HepG2 (cell line): Measurements from ENCODE around the gene MUC13. TPM values are rescaled to one million over a fixed set of nuclear protein-coding genes. Genes with fewer than 3 reads are reported as not detected.
A peak's percentile ranks its signal among the peaks of the same experiment; 100 is the strongest.

Source experiments
- ARID5B ChIP-seq: IDR thresholded peaks from 2 replicates; pipeline ENCODE4 v1.4.0; 2020; ENCODE audit warnings: mild to moderate bottlenecking, missing genetic modification reagents
- ATAD3A ChIP-seq: sonication (generic); formaldehyde crosslinking; IDR thresholded peaks from 2 replicates; pipeline ENCODE4 v1.4.0; 2020; ENCODE audit warnings: missing genetic modification reagents
- CBX5 ChIP-seq: sonication (generic); formaldehyde crosslinking; IDR thresholded peaks from 2 replicates; pipeline ENCODE4 v1.4.0; 2020; ENCODE audit warnings: missing genetic modification reagents, borderline replicate concordance
- DNMT1 ChIP-seq: sonication (generic); formaldehyde crosslinking; IDR thresholded peaks from 2 replicates; pipeline ENCODE4 v1.5.1; 2020; ENCODE audit warnings: mild to moderate bottlenecking, missing genetic modification reagents
- EHMT2 ChIP-seq: fragments of 200-600 bp; sonication (generic); IDR thresholded peaks from 2 replicates; pipeline ENCODE4 v1.7.0; 2017; ENCODE audit warnings: antibody characterized with exemption, low read depth, low read length, borderline replicate concordance
- ESRRA ChIP-seq: sonication (generic); formaldehyde crosslinking; IDR thresholded peaks from 2 replicates; pipeline ENCODE4 v1.5.1; 2020; ENCODE audit warnings: mild to moderate bottlenecking, low read depth, missing genetic modification reagents
- NR1H2 ChIP-seq: sonication (generic); formaldehyde crosslinking; IDR thresholded peaks from 2 replicates; pipeline ENCODE4 v1.8.1; 2022; ENCODE audit warnings: low read depth, missing genetic modification reagents, borderline replicate concordance
- REXO4 ChIP-seq: sonication (generic); formaldehyde crosslinking; IDR thresholded peaks from 2 replicates; pipeline ENCODE4 v1.8.0; 2022; ENCODE audit warnings: missing genetic modification reagents, mild to moderate bottlenecking, borderline replicate concordance
- RFX5 ChIP-seq: IDR thresholded peaks from 2 replicates; pipeline ENCODE4 v1.6.1; 2011; ENCODE audit warnings: low read depth, low read length, improper control_type of control experiment
- XBP1 ChIP-seq: sonication (generic); formaldehyde crosslinking; IDR thresholded peaks from 2 replicates; pipeline ENCODE4 v1.5.0; 2020; ENCODE audit warnings: missing genetic modification reagents
- ZBTB2 ChIP-seq: sonication (generic); formaldehyde crosslinking; IDR thresholded peaks from 2 replicates; pipeline ENCODE4 v1.8.0; 2022; ENCODE audit warnings: low read depth, missing genetic modification reagents
- ZNF142 ChIP-seq: sonication (generic); formaldehyde crosslinking; IDR thresholded peaks from 2 replicates; pipeline ENCODE4 v1.4.0; 2020; ENCODE audit warnings: missing genetic modification reagents
- ZNF484 ChIP-seq: sonication (generic); formaldehyde crosslinking; IDR thresholded peaks from 2 replicates; pipeline ENCODE4 v1.5.1; 2020; ENCODE audit warnings: mild to moderate bottlenecking, low read depth, missing genetic modification reagents, borderline replicate concordance
- ZNF639 ChIP-seq: conservative IDR thresholded peaks from 2 replicates; pipeline ENCODE4 v1.6.1; 2018; ENCODE audit warnings: missing genetic modification reagents
- ZNF83 ChIP-seq: sonication (generic); formaldehyde crosslinking; IDR thresholded peaks from 2 replicates; pipeline ENCODE4 v1.4.0; 2020; ENCODE audit warnings: missing genetic modification reagents, mild to moderate bottlenecking, borderline replicate concordance
- polyA plus RNA-seq, 8 experiments: library from polyadenylated mRNA; depleted of rRNA in 3 of 8; stranded (reverse) in 7 of 8; unstranded in 1 of 8; fragments of >200 nt; fragmentation: Illumina TruSeq in 4 of 8; extraction: Trizol in 4 of 8; gene quantifications; 2 replicates each; pipeline versions ENCODE4 v1.2.1 to v1.2.3, GENCODE V29; 2011 to 2016; ENCODE audit warnings: low read depth in 4 of 8, missing spikeins in 1 of 8, mixed read lengths in 1 of 8; ENCODE audit not compliant: insufficient read depth in 1 of 8
- total RNA-seq, 5 experiments: library from RNA; depleted of rRNA; stranded (reverse); fragments of >200 nt; fragmentation: Illumina TruSeq; extraction: Trizol; gene quantifications; 2 replicates each; pipeline ENCODE4 v1.2.3, GENCODE V29; 2016; ENCODE audit warnings: low read depth in 1 of 5

The MUC13 gene
- total and polyA plus RNA-seq, 2 of the 13 experiments (the other 11 are each of a cell fraction or from before 2014, with no cell fraction given): 0.04 to 1.2 TPM

GRCh38 chr3:124886168-124887056, 48.1 kb downstream of the MUC13 start (continued):
- peak; percentile 48; the same call in 1 of the 2 replicates for TF ChIP-seq ARID5B (CRISPR knock-in tag)
- no peak for TF ChIP-seq ESRRA (CRISPR knock-in tag)
- no peak for TF ChIP-seq REXO4
- no peak for TF ChIP-seq DNMT1
- TF ChIP-seq CBX5 (CRISPR knock-in tag): 0 out of 2 replicates have a peak, but pooled peaks have one; percentile 55
- no peak; the same call in 1 of the 2 replicates for TF ChIP-seq ZNF484 (CRISPR knock-in tag)
- TF ChIP-seq RFX5: no peak
- no peak; the same call in 1 of the 2 replicates for TF ChIP-seq ZBTB2 (CRISPR knock-in tag)
- TF ChIP-seq ZNF83 (CRISPR knock-in tag): no peak
- peak; percentile 51; the same call in 1 of the 2 replicates for TF ChIP-seq ZNF142
- TF ChIP-seq NR1H2 (CRISPR knock-in tag): no peak
- TF ChIP-seq ATAD3A (CRISPR knock-in tag): no peak
- no peak for TF ChIP-seq EHMT2
- TF ChIP-seq ZNF639 (CRISPR knock-in tag): no peak
- no peak for TF ChIP-seq XBP1 (CRISPR knock-in tag)
